Measurements from ENCODE around the gene OR6C70.
"Not testable (repeated sequence)": the region's sequence is repeated elsewhere in the genome, so short reads cannot be mapped to it uniquely, and the experiment has no call there.

OR6C70 gene

DNA sequence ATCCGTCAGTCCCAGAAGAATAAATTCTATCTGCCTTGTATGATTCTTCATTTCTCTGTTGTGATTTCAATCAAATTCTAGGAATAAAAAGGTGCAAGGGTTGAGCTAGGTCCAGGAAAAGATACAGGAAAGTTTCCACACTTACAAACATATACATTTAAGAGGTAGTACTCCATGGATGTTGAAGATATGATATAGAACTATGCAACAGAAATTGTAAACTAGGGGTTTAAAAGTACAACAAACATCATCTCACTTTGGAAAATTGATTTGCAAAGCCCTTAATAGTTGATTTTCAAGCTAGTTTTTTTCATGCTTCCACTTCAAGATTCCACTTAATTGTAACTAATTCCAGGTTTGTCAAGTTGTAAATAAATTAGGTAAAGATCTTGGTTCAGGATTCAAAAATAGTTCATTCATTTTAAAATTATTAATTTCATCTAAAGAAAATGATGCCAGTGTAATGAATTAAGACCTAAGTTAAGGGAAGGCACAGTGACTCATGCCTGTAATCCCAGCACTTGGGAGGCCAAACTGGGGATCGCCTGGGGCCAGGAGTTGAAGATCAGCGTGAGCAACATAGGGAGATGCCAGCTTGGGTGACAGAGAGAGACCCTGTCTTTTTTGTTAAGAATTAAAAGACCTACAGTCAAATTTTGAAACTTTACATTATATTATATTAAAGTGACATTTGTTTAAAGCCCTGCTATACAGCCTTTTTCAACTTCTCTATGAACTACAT, at the start of gene OR6C70:
Gene OR6C70 (minus strand): TSS at position 51 of the 742 bp plus-strand sequence. CDS start 0 bp downstream, at position 51.
- no peak for DNase-seq (ENCODE audit: low spot score)

- DNase-seq (ENCODE audit: low spot score) = no peak
These were observed 46.5 kb upstream of the OR6C70 start for GRCh38 chr12:55516391-55516790.

DNA sequence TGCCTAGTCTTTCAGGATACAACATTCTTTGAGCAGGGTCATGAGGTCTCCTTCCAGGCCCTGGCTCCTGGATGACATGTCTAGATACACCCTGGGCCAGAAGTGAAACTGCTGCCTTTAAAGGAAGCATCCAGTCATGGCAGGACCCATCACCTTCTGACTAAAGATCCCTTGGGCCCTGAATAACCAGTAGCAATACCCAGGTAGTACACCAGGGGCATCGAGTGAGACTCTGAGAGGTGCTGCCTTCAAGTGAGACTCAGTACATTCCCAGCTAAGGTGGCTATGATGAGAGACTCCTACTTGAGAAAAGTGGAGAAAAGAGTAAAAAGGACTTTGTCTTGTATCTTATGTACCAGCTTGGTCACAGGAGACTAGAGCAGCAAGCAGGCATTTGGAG, 45.8 kb upstream of the OR6C70 start:
- DNase-seq (ENCODE audit: low spot score) = no peak

DNA sequence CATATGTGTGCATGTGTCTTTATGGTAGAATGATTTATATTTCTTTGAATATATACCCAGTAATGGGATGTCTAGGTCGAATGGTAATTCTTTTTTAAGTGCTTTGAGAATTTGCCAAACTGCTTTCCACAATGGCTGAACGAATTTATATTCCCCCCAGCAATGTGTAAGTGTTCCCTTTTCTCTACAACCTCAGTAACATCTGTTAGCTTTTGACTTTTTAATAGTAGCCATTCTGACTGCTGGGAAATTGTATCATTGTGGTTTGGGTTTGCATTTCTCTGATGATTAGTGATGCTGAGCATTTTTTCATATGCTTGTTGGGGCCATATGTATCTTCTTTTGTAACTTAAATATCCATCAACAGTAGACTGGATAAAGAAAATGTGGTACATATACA, 31.7 kb upstream of the OR6C70 start:
- DNase-seq (ENCODE audit: low spot score) = no peak

GRCh38 chr12:55499810-55500252, 29.9 kb upstream of the OR6C70 start:
- DNase-seq (ENCODE audit: low spot score) = no peak

DNA sequence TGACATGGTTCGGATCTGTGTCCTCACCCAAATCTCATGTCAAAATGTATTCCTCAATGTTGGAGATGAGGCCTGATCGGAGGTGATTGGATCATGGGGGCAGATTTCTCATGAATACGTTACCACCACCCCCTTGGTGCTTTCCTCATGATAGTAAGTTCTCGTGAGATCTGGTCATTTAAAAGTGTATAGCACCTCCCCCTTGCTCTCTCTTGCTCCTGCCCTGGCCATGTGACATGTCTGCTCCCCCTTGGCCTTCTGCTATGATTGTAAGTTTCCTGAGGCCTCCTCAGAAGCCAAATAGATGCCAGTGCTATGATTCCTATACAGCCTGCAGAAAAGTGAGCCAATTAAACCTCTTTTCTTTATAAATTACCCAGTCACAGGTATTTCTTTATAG, 29.3 kb upstream of the OR6C70 start:
- no peak for DNase-seq (ENCODE audit: low spot score)

- DNase-seq (ENCODE audit: low spot score) = no peak
These were observed 25.6 kb upstream of the OR6C70 start for GRCh38 chr12:55495490-55495889.

- no peak for DNase-seq (ENCODE audit: low spot score)
These were observed 22.1 kb upstream of the OR6C70 start, which contains the start of gene OR6C68 for GRCh38 chr12:55492078-55492477. Gene OR6C68 (plus strand): TSS chr12:55492378. CDS start chr12:55492378, 0 bp downstream.

DNA sequence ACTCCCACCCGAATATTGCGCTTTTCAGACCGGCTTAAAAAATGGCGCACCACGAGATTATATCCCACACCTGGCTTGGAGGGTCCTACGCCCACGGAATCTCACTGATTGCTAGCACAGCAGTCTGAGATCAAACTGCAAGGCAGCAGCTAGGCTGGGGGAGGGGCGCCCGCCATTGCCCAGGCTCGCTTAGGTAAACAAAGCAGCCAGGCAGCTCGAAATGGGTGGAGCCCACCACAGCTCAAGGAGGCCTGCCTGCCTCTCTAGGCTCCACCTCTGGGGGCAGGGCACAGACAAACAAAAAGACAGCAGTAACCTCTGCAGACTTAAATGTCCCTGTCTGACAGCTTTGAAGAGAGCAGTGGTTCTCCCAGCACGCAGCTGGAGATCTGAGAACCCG, 14.3 kb upstream of the OR6C70 start:
- not testable (repeated sequence) for DNase-seq (ENCODE audit: low spot score)

DNA sequence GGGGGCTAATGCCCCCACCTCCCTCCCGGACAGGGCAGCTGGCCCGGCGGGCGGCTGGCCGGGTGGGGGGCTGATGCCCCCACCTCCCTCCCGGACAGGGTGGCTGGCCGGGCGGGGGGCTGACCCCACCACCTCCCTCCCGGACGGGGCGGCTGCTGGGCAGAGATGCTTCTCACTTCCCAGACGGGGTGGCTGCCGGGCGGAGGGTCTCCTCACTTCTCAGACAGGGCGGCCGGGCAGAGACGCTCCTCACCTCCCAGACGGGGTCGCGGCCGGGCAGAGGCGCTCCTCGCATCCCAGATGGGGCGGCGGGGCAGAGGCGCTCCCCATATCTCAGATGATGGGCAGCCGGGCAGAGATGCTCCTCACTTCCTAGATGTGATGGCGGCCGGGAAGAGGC, 9.2 kb upstream of the OR6C70 start:
- not testable (repeated sequence) for DNase-seq (ENCODE audit: low spot score)

- DNase-seq (ENCODE audit: low spot score) = no peak
These were observed 2.3 kb upstream of the OR6C70 start for GRCh38 chr12:55472264-55472663.

DNA sequence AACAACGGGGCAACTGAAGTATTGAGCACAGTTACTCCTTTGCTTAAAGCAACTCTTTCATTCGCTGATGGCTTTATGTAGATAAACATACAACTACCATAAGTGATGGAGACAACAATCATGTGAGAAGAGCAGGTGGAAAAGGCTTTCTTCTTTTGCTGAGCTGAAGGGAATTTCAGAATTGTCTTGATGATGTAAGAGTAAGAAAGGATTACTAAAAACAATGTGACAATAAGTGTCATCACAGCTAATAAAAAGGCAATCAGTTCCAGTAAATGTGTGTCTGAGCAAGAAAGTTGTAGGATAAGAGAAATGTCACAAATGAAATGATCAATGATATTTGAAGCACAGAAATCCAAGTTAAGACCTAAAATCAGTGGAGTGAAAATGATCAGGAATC, 647 bp downstream of the OR6C70 start:
- no peak for DNase-seq (ENCODE audit: low spot score)

GRCh38 chr12:55467836-55468235, 2.1 kb downstream of the OR6C70 start:
- DNase-seq (ENCODE audit: low spot score) = no peak

- DNase-seq (ENCODE audit: low spot score) = not testable (repeated sequence)
These were observed 5.0 kb downstream of the OR6C70 start for GRCh38 chr12:55464926-55465325.

GRCh38 chr12:55448825-55449224, 21.1 kb downstream of the OR6C70 start:
- no peak for DNase-seq (ENCODE audit: low spot score)

- DNase-seq (ENCODE audit: low spot score) = no peak
These were observed 23.6 kb downstream of the OR6C70 start for GRCh38 chr12:55446326-55446725.

DNA sequence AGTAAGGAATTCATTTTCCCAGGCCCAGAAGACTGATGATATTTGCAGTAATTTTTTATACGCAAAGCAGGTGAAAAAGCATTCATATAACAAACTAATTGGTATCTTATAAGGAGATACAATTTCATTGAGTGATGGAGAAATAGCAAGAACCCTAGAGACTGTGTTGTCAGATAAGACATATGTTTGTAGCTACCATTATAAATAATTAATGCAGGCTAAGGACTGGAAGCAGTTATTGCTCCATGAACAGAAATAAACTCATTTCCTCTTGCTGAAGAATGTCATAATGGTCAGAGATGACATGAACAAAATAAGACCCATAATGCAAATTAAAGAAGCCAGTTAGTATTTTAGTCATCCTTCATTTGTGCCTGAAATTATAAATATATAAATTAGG, 24.6 kb downstream of the OR6C70 start:
- no peak for DNase-seq (ENCODE audit: low spot score)

DNA sequence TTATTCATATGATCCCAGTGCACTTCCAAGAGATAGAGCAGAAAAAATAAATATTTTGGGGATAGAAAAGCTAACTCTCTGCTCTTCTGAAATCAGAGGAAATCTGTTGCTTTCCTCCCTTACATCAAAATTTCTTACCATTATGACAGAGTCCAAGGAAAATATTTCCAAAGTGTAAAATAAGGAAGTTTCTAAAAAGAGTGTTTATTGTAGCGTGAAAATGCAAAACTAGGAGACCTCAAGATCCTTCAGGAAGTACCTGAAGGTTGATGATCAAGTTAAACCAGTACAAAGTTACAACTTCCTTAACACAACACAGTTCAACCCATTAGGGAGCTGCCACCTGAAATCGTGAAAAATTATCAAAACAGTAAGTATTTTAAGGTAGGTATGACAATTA, 26.2 kb downstream of the OR6C70 start, which contains the start of gene OR6C2:
Gene OR6C2 (plus strand): TSS at position 301 of the 400 bp plus-strand sequence. CDS start 8,138 bp downstream, outside the sequence.
- no peak for DNase-seq (ENCODE audit: low spot score)

DNA sequence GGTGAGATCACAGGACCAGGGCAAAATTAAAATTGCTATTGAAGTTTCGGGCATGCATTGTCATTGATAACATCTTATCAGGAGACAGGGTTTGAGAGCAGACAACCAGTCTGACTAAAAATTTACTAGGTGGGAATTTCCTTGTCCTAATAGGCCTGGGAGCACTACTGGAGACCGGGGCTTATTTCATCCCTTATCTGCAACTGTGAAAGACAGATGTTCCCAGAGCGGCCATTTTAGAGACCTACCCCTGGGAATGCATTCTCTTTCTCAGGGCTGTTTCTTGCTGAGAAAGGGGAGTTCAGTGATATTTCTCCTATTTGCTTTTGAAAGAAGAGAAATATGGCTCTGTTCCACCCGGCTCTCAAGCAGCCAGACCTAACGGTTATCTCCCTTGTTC, 28.7 kb downstream of the OR6C70 start:
- DNase-seq (ENCODE audit: low spot score) = not testable (repeated sequence)

- DNase-seq (ENCODE audit: low spot score) = no peak
These were observed 41.4 kb downstream of the OR6C70 start for GRCh38 chr12:55428331-55429243.

- DNase-seq (ENCODE audit: low spot score) = no peak
These were observed 44.0 kb downstream of the OR6C70 start, which contains the start of gene OR6C76 for GRCh38 chr12:55425954-55426353. Gene OR6C76 (plus strand): TSS chr12:55426254. CDS start chr12:55426254, 0 bp downstream.

DNA sequence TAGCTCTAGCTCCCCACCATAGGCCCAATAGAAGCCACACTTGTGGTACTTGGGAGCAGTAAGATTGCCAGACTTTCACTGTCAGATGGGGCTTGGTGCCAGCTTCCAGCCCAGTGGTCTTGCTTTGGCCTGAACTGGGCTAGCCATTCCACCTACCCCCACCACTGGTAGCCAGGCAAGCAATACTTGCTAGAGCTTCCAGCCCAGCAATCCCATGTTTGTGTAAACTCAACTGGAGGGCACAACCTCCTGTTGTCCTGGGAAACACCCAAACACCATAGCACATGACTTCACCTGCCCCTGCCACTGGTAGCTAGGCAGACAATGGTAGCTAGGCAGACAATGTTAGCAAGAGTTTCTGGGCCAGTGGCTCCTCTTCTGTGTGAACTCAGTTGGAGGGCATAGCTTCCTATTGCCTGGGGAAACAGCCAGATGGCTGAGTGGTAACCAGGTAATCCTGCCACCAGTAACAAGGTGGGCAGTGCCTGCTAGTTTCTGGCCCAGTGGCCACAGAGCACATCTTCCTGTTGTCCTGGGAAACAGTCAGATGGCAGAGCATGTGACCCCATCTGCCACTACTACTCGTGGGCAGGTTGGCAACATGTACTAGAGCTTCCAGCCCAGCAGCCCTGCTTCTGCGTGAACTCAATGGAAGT, 49.5 kb downstream of the OR6C70 start:
- no peak for DNase-seq (ENCODE audit: low spot score)
